GM19099 (cell line): Measurements from ENCODE around the gene SIK2.

Experiments
- POLR2A ChIP-seq: IDR thresholded peaks from 3 replicates; pipeline ENCODE4 v1.6.1; 2011; ENCODE audit warnings: low read depth; ENCODE audit not compliant: insufficient read length; ENCODE audit errors: extremely low read depth

SIK2 gene

DNA sequence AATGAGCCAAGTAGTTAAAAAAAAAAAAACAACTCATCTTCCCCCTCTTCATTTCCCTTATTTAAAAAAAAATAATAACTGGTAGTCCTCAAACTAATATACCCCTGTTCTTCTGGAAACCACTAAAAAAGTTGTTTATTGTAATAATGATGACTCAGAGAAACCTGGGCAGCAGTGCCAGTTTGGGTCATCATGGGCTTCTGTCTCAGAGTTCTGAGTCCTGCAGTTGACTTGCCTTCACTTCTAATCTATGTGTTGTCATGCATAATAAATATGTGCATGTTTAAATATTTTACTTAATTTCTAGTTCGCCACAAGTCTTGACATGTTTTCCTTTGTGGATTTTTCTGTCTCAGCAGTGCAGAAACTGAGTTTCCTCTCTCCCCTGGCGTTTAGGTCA, 117.1 kb downstream of the SIK2 start:
- no peak for TF ChIP-seq POLR2A

DNA sequence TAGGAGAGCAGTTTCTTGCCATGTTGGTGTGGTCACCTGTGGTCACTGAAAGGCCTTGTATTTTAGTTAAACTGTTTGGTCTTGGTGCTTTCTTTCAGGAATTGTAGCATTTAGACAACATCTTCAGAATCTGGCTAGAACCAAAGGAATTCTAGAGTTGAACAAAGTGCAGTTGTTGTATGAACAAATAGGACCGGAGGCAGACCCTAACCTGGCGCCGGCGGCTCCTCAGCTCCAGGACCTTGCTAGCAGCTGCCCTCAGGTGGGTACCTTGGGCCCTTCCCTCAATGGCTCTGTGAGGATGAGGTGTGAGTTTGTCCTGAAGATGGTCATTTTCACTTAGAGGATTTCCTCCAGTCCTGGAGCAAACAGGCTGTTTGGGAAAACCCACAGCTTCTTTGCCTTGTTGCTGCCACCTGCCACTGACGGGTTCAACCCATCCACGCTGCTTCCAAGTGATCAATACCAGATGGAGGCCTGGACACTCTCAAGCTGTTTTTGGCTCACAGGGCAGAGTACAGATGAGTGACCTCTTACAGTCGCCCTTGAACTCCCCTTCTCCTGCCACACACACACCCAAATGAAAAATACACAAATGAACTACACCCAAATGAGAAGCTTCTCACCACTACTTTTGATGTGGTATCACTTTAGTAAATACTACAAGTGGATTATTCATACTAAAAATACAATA, 118.7 kb downstream of the SIK2 start:
- no peak for TF ChIP-seq POLR2A

DNA sequence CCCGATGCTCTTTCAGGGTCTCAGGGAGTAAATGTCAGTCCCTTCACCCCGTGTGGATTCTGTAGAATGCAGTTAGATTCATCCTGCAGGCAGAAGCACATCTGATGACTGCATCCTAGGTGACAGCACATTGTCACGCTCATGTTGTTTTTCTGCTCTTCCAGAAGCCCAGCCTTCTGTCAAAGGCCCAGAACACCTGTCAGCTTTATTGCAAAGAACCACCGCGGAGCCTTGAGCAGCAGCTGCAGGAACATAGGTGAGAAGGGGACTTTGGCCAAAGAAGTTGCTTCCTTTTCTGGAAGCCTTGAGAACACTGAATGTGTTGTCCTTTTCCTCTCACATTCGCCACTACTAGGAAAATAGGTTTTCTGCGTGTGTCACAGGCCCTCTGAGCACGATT, 120.3 kb downstream of the SIK2 start:
- TF ChIP-seq POLR2A = no peak

GRCh38 chr11:111723595-111723994, 121.3 kb downstream of the SIK2 start:
- no peak for TF ChIP-seq POLR2A

DNA sequence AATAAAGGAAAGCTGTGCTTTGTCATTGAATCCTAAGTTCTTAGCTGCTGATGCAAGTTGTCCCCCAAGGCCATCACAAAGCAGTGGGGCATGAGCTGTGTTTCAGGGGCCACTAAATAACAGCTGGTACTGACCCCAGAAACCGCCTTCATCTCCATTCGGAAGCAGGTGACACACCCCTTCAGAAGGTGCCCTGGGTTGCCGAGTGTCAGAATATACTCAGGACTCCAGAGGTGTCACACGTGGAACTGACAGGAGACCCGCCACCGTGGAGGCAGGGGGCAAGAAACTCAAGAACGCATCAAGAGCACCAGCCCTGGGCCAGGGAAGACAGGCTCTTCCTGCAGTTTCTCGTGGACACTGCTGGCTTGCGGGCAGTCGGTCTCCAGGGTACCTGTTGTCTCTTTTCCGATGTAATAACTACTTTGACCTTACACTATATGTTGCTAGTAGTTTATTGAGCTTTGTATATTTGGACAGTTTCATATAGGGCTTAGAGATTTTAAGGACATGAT, 122.4 kb downstream of the SIK2 start:
- no peak for TF ChIP-seq POLR2A

DNA sequence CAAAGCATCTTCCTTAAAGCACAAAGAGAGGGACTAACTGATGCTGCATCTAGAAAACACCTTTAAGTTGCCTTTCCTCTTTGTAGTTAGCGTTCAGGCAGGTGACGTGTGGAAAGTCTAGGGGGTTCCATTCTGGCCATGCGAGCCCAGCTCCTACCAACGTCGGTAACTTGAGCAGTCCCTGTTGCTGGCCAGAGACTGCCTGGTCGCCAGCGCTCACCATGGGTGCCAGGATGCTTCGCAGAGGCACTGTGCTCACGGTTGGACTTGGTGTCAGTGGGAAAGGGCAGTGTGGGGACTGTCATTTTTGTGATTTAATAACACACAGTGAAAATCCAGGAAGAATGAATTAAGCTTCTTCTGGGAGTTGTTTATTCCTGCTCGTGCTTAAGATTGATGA, 123.4 kb downstream of the SIK2 start:
- TF ChIP-seq POLR2A = no peak

- TF ChIP-seq POLR2A = no peak
These were observed 124.1 kb downstream of the SIK2 start for GRCh38 chr11:111726301-111726713.

DNA sequence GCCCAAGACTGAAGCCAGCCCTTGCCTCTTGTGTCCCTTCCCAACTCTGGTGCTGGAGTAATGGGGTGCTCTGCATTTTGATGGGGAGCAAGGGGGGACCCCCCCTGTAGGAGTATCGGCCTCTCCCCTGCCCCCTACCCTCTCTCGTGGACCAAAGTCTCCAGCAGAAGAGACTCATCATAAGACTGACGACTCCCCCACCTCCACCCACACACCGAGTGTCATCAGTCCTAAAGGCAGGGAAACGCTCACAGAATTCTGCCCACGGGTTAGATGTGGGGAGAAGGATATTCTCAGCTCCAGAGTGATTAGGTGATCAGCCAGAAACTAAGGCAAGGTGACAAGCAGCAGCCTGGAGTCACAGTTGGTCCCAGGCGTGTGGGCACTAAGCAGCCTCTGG, 125.2 kb downstream of the SIK2 start:
- TF ChIP-seq POLR2A = no peak

DNA sequence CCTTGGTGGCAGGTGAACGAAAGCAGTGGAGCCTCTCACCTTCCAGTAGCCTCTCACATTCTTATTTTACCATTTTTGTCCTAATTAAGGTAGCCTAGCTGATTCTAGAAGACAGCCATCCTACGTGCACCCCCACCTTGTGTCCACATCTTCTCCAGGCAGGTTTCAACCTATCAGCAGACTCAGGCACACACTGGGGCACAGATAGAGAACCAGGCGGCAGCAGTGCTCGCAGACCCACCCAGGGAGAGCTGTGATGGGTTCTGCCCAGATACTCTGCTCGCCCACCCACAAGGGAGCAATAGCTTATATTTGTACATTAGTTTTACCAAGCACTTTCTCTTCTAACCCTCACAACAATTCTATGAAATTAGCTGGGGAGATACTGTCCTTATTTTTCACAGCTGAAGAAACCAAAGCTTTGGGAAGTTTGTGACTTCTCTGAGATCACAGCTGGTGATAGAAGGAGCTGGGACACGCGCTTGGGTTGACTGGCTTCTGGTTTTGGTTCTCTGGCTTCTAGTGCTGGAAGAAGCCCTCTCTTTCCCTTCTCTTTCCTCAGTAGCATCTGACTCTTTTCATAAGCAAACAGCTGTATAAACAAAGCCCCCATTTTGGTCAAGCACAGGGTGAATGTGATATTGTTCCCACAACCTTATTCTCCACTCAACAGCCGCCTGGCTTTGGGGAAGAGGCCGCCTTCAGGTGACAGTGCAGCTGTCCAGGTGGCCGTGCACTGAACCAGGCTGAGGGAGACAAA, 127.0 kb downstream of the SIK2 start:
- TF ChIP-seq POLR2A = no peak

DNA sequence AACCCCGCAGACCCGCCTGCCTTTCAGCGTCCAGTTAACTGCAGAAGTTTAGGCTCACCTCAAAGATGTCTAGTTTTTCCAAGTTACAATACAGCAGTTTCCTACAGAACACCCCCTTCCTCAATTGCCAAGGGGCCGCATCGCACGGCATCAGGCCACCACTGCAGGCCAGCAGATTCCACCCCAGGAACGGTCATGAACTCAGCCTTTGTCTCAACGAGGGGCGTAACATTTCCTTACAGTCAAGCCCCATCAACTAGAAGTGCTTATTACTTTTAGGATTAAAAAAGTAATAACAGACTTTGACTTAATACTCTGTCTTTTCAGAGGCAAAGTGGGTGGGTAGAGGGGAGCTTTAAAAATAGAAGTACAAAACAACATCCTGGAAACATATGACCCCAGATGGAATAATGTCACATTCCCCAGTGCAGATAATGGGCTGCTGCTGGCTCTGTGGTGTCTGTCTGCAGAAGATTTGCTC, 127.6 kb downstream of the SIK2 start:
- TF ChIP-seq POLR2A = no peak

- no peak for TF ChIP-seq POLR2A
These were observed 128.8 kb downstream of the SIK2 start for GRCh38 chr11:111730871-111731591.

- TF ChIP-seq POLR2A = no peak
These were observed 129.6 kb downstream of the SIK2 start for GRCh38 chr11:111731821-111732220.

- no peak for TF ChIP-seq POLR2A
These were observed 130.8 kb downstream of the SIK2 start for GRCh38 chr11:111733016-111733415.

DNA sequence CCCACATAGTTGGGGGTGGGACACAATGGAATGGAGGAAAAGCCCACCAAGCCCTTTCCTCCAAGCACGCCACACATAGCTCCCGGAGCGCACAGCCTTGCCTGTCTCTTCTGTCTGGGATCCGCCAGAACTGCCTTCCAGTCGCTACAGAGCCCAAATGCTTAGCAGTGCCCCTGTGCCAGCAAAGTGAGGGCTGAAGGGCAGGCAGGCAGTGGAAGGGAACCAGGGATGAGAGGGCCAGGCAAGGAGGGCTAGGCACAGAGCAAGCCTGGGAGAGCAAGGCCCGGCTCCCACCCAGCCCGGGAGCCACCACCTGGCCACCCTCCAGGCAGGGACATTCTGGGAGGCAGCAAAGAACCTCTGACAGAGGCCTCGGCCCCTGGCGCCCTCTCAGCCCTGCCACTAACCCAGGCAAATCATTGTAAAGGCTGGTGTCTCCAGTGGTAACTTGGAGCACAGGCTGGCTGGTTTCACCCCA, 131.4 kb downstream of the SIK2 start:
- no peak for TF ChIP-seq POLR2A
